ENCODE measurements around the gene SLC17A2.

GRCh38 chr6:25866011-25866410, 64.5 kb downstream of the SLC17A2 start:
- TF ChIP-seq POLR2A (IDR thresholded peaks at IDR 0.05; ENCODE audit: low read depth) (no peak), CTCF (IDR thresholded peaks at IDR 0.05) (no peak)

Data from esophagus muscularis mucosa (tissue), 3 donors.